Measurements from ENCODE around the gene ADGRD1.

Gene ADGRD1

DNA sequence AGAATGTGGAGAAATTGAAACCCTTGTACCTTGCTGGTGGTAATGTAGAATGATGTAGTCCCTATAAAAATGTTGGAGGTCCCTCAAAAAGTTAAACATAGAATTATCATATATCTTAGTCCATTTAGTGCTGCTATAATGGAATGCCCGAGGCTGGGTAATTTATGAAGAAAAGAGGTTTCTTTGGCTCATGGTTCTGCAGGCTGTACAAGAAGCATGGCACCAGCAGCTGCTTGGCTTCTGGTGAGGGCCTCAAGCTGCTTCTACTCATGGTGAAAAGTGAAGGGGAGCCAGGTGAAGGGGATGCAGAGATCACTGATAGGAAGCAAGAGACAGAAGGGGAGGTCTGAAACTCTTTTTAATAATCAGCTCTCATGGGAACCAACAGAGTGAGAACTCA, 233.9 kb downstream of the ADGRD1 start:
- Histone ChIP-seq H3K4me3 (ENCODE audit: low read depth in 1 of 2, low read length in 2 of 2) (no peak overlapping the region), H3K9me3 (ENCODE audit: control insufficient read depth in 1 of 2, low read length in 2 of 2) (no peaks in the 10 kb centered on the region), H3K9ac (ENCODE audit: low read depth in 1 of 2, low read length in 2 of 2) (no peak overlapping the region), H3K36me3 (ENCODE audit: control insufficient read depth in 1 of 2, insufficient read depth in 2 of 2, low read length in 2 of 2) (no peaks in the 10 kb centered on the region), H3K4me1 (ENCODE audit: control insufficient read depth in 1 of 2, insufficient read depth in 2 of 2, low read length in 2 of 2) (no peaks in the 10 kb centered on the region), H3K27ac (ENCODE audit: low read depth, low read length) (no peak overlapping the region), H3K27me3 (ENCODE audit: control insufficient read depth in 1 of 2, insufficient read depth in 2 of 2, low read length in 2 of 2) (no peaks in the 10 kb centered on the region)

GRCh38 chr12:131188131-131189050, 234.7 kb downstream of the ADGRD1 start:
- no peak overlapping the region for H3K27ac ChIP-seq (ENCODE audit: low read depth, low read length)
- H3K4me1 ChIP-seq (ENCODE audit: control insufficient read depth in 1 of 2, insufficient read depth in 2 of 2, low read length in 2 of 2): no peaks in the 10 kb centered on the region
- H3K9ac ChIP-seq (ENCODE audit: low read depth in 1 of 2, low read length in 2 of 2): no peak overlapping the region
- no peaks in the 10 kb centered on the region for H3K9me3 ChIP-seq (ENCODE audit: control insufficient read depth in 1 of 2, low read length in 2 of 2)
- no peaks in the 10 kb centered on the region for H3K36me3 ChIP-seq (ENCODE audit: control insufficient read depth in 1 of 2, insufficient read depth in 2 of 2, low read length in 2 of 2)
- H3K4me3 ChIP-seq (ENCODE audit: low read depth in 1 of 2, low read length in 2 of 2): no peak overlapping the region
- no peaks in the 10 kb centered on the region for H3K27me3 ChIP-seq (ENCODE audit: control insufficient read depth in 1 of 2, insufficient read depth in 2 of 2, low read length in 2 of 2)

DNA sequence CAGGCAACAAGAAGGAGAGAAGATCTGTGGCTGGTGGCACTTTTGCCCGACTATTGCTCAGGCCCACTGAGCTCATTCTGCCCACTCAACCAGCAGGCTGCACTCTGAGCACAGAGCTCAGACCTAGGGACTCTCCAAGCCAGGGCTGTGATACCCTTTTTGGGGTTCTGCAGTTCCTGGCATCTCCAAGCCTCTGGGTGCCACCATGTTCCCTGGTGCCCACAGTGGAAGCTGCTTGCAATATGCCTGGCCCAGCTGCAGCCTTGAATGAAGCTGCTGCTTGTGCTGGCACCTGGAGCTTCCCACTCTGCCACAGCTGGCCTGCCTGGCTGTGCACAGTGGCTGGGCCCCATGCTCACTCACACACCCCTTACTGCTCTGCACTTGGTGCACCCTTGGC, 236.1 kb downstream of the ADGRD1 start:
- Histone ChIP-seq H3K4me1 (ENCODE audit: control insufficient read depth in 1 of 2, insufficient read depth in 2 of 2, low read length in 2 of 2) (no peaks in the 10 kb centered on the region), H3K36me3 (ENCODE audit: control insufficient read depth in 1 of 2, insufficient read depth in 2 of 2, low read length in 2 of 2) (no peaks in the 10 kb centered on the region), H3K9ac (ENCODE audit: low read depth in 1 of 2, low read length in 2 of 2) (no peak overlapping the region), H3K9me3 (ENCODE audit: control insufficient read depth in 1 of 2, low read length in 2 of 2) (no peaks in the 10 kb centered on the region), H3K27me3 (ENCODE audit: control insufficient read depth in 1 of 2, insufficient read depth in 2 of 2, low read length in 2 of 2) (no peaks in the 10 kb centered on the region), H3K27ac (ENCODE audit: low read depth, low read length) (no peak overlapping the region), H3K4me3 (ENCODE audit: low read depth in 1 of 2, low read length in 2 of 2) (no peak overlapping the region)

DNA sequence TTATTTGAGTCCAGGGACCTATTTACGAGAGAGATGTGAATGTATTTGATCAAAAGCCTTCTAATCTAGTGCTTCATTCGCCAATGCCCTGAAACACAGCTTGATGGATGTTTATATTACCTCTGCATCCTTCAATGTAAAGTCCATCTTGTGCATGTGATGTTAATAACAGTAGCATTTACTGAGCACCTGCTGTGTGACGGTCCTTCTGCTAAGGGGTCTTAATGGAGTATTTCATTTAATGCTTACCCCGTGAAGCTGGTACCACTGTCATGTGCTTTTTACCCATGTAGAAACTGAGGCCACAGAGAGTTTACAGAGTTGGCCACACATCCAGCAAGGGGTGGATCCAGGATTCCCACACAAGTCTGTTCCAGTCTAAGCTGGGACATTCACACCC, 237.3 kb downstream of the ADGRD1 start:
- no peaks in the 10 kb centered on the region for H3K9me3 ChIP-seq (ENCODE audit: control insufficient read depth in 1 of 2, low read length in 2 of 2)
- no peak overlapping the region for H3K9ac ChIP-seq (ENCODE audit: low read depth in 1 of 2, low read length in 2 of 2)
- no peaks in the 10 kb centered on the region for H3K27me3 ChIP-seq (ENCODE audit: control insufficient read depth in 1 of 2, insufficient read depth in 2 of 2, low read length in 2 of 2)
- no peak overlapping the region for H3K27ac ChIP-seq (ENCODE audit: low read depth, low read length)
- H3K36me3 ChIP-seq (ENCODE audit: control insufficient read depth in 1 of 2, insufficient read depth in 2 of 2, low read length in 2 of 2): no peaks in the 10 kb centered on the region
- no peak overlapping the region for H3K4me3 ChIP-seq (ENCODE audit: low read depth in 1 of 2, low read length in 2 of 2)
- H3K4me1 ChIP-seq (ENCODE audit: control insufficient read depth in 1 of 2, insufficient read depth in 2 of 2, low read length in 2 of 2): no peaks in the 10 kb centered on the region

Measured in duodenal mucosa (tissue), 2 donors.